GM12865 (cell line): ENCODE results near the gene PPP1R14C.

ENCODE experiments used
- DNase-seq: peaks from one replicate; pipeline ENCODE4 v3.0.0; 2010; ENCODE audit warnings: low read depth
- H3K4me3 ChIP-seq: 2 replicates; pipeline ENCODE4 v1.5.1; 2011; ENCODE audit warnings: mild to moderate bottlenecking, low read depth, low read length, control low read depth
- TF ChIP-seq, protein P1 (sequence below): IDR thresholded peaks from 2 replicates; pipeline ENCODE4 v1.5.1; 2011; ENCODE audit warnings: low read length, control low read depth, low read depth, inconsistent platforms; ENCODE audit not compliant: insufficient read depth; ENCODE audit errors: missing control alignments

Gene PPP1R14C

DNA sequence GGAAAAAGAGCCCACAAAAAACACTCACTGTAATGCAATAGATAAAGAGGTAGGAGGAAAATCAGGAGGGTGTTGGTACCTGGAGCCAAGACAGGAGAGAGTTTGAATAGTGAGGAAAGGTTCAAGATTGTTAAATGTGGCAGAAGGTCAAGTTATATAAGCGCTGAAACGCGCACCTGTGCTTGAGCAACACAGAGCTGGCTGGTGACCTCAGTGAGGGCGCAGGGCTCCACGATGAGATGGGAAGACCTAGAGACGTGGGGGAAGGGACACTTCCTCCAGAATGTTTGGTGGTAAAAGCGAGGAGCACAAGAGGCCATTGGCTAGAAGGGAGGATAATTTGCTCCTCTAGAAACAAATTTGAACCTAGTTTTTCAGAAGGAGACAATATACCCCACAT is 4.2 kb upstream of the PPP1R14C start:
- no peak overlapping the region for H3K4me3 ChIP-seq
- TF ChIP-seq, protein P1, sequence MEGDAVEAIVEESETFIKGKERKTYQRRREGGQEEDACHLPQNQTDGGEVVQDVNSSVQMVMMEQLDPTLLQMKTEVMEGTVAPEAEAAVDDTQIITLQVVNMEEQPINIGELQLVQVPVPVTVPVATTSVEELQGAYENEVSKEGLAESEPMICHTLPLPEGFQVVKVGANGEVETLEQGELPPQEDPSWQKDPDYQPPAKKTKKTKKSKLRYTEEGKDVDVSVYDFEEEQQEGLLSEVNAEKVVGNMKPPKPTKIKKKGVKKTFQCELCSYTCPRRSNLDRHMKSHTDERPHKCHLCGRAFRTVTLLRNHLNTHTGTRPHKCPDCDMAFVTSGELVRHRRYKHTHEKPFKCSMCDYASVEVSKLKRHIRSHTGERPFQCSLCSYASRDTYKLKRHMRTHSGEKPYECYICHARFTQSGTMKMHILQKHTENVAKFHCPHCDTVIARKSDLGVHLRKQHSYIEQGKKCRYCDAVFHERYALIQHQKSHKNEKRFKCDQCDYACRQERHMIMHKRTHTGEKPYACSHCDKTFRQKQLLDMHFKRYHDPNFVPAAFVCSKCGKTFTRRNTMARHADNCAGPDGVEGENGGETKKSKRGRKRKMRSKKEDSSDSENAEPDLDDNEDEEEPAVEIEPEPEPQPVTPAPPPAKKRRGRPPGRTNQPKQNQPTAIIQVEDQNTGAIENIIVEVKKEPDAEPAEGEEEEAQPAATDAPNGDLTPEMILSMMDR, result no peak
- no peak for DNase-seq

DNA sequence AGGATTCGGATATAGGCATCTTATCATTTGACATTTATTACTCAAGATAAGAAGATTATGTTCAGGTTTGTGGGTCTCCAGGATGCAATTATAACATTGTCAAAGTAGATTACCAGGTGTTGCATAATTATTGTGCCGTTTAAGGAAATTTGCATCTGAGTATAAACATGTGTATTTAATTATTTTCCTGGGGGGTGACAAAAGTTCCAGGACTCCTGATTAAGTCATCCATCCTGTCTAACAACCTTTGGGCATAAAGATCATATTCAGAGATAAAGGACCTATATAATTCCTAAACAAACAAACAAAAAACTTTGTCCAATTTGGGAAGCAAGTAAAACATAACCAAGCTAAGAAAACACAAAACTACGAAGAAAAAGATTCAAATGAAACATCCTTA is 3.3 kb upstream of the PPP1R14C start:
- no peak overlapping the region for H3K4me3 ChIP-seq
- no peak for DNase-seq
- TF ChIP-seq, protein P1, result no peak

DNA sequence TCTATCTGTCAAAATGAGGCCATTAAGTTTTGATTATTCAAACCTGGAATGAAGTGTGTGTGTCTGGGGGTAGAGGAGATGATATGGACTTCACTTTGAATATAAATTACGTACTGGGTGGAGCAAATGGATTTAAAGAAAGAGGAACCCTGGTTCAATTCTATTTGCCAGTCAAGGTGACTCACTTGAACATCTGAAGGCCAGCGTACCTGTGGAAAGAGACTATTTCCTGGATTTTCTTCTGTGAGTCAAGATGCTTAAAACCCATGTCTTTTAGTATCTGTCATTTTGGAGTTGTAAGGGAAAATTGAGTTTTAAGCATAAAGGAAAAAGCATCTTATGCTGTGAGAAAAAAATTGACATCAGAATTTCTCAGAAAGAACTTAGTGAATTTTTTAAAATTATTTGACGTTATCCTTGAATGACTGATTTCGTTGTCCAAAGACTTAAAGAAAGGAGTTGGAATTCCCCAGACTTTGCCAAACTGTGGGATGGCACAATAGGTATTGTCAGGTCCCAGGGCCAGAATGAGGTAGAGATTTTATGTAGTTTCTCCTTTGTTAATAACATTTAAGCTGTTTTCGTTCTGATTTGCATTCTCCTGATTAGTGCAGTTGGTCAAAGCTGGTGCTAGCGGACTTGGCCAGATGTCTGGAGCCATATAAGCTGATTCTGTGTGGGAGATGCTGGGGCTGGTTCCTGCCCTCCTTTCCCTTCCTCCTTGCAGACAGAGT is 2.4 kb upstream of the PPP1R14C start:
- DNase-seq, result no peak
- TF ChIP-seq, protein P1, result no peak
- no peak overlapping the region for H3K4me3 ChIP-seq

DNA sequence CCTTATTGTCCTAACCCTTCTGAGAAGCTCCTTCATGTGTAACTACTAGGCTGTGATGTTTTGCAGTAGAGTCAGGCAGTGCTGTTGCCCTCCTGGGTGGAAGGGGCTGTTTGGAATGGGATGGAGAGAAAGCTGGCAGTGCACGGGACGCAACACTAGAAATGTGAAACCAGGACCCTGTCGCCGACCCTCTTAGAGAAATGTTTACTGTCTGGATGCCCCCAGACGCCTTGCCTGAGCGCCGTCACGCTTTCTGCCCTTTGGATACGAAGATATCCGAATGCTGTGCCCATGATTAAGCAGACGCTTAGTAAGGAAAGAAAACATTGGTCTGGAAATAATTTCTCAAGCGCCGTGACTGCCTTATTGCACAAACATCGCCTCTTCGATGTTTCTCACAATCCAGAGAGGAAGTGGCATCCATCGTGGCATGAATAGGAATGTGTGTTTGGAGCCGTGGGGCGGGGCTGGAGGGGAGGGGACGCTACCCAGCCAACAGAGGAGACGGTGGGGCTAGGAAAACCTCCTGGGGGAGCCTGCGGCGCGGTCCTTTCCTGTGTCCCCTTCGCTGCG is 661 bp upstream of the PPP1R14C start:
- no peak overlapping the region for H3K4me3 ChIP-seq
- TF ChIP-seq, protein P1, result no peak
- DNase-seq, result no peak

DNA sequence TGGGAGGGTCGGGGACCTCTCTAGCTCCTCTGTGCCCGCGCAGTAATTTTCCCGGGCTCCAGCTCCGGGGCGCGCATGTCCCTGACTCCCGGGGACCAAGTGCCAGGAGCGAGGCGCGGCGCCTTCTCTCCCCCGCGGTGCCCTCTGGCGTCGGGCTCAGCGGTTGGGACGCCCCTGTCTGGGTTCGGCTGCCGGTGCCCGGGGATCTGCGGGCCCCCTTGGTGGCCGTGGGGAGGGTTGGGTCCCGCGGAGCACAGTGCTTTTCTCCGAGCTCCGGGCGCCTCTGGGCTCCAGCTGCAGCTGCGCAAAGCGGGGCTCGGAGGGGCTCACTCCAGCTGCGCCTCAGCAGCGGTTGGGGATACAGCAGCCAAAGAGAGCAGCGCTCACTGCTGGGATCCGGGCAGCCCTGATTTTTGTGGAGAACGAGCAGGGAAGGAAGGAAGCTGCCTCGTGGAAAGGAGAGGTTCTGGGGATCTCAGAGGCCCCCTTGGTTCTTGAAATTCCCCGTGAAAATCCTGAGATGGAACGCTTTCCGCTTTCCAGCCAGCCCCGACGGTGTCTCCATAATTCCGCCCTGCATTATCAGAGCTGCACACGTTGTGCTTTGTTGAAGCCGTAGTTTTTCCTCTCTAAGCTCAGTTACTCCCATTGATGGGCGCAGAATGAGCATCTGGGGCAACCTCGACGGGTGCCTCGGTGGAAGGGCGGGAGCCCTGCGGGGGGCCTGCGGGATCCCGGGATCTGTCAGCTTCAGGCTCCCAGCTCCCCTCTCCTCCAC is 861 bp downstream of the PPP1R14C start:
- TF ChIP-seq, protein P1, result no peak

DNA sequence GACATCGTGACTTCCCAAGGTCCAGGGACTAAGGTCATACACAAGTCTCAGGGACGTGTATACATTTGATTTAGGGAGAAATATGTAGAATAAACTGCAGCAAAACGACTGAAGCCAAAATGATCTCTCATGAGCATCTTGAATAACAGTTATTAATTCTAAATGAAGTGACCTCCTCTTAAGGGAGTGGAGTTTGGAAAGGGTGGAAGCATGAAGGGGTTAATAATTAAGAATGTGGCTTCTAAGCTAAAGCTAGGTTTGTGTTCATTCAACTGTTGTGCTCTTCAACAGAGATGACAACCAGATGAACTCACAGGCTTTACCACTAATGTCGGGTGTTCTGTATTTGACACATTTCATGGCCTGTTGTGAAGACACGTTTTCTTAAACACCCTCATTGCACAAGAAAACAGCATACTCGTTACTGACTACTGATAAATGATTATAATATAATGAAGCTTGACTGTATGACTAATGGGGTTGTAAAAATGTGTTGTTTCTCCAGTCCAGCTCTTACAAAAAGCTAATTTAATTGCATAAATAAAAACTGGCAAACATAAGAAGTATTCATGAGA is 1.5 kb downstream of the PPP1R14C start:
- no peak overlapping the region for H3K4me3 ChIP-seq
- TF ChIP-seq, protein P1, result no peak
- DNase-seq, result no peak

More for the DNA sequence above, 861 bp downstream of the PPP1R14C start:
- DNase-seq, result no peak
- H3K4me3 ChIP-seq, result no peak overlapping the region
